ENCODE data around the gene A4GALT.
"Not testable (repeated sequence)": the region's sequence is repeated elsewhere in the genome, so short reads cannot be mapped to it uniquely, and the experiment has no call there.

The A4GALT gene

GRCh38 chr22:42720263-42721044 is at the start of gene A4GALT:
TSS of gene A4GALT (minus strand) at chr22:42720870. CDS start at chr22:42693951, 26,919 bp downstream.
- no peak for DNase-seq (ENCODE audit: low spot score)

- DNase-seq (ENCODE audit: low spot score) = no peak
Observed at GRCh38 chr22:42770448-42770726, 49.7 kb upstream of the A4GALT start.

GRCh38 chr22:42769574-42770447 is 49.1 kb upstream of the A4GALT start:
- DNase-seq (ENCODE audit: low spot score) = no peak

GRCh38 chr22:42769238-42769573 is 48.5 kb upstream of the A4GALT start:
- no peak for DNase-seq (ENCODE audit: low spot score)

GRCh38 chr22:42768385-42769035 is 47.8 kb upstream of the A4GALT start:
- DNase-seq (ENCODE audit: low spot score) = no peak

- no peak for DNase-seq (ENCODE audit: low spot score)
Observed at GRCh38 chr22:42766860-42767259, 46.2 kb upstream of the A4GALT start.

- no peak for DNase-seq (ENCODE audit: low spot score)
Observed at GRCh38 chr22:42764895-42765363, 44.3 kb upstream of the A4GALT start.

- DNase-seq (ENCODE audit: low spot score) = no peak
Observed at GRCh38 chr22:42763965-42764480, 43.4 kb upstream of the A4GALT start.

- no peak for DNase-seq (ENCODE audit: low spot score)
Observed at GRCh38 chr22:42760806-42761565, 40.3 kb upstream of the A4GALT start.

- no peak for DNase-seq (ENCODE audit: low spot score)
Observed at GRCh38 chr22:42758931-42759629, 38.4 kb upstream of the A4GALT start.

- not testable (repeated sequence) for DNase-seq (ENCODE audit: low spot score)
Observed at GRCh38 chr22:42755553-42755952, 34.9 kb upstream of the A4GALT start.

- DNase-seq (ENCODE audit: low spot score) = not testable (repeated sequence)
Observed at GRCh38 chr22:42755121-42755520, 34.5 kb upstream of the A4GALT start.

GRCh38 chr22:42754658-42755057 is 34.0 kb upstream of the A4GALT start:
- no peak for DNase-seq (ENCODE audit: low spot score)

- DNase-seq (ENCODE audit: low spot score) = no peak
Observed at GRCh38 chr22:42752912-42753311, 32.2 kb upstream of the A4GALT start.

GRCh38 chr22:42752230-42752746 is 31.6 kb upstream of the A4GALT start:
- no peak for DNase-seq (ENCODE audit: low spot score)

- DNase-seq (ENCODE audit: low spot score) = not testable (repeated sequence)
Observed at GRCh38 chr22:42750421-42750820, 29.8 kb upstream of the A4GALT start.

GRCh38 chr22:42747701-42748513 is 27.2 kb upstream of the A4GALT start:
- DNase-seq (ENCODE audit: low spot score) = no peak

- no peak for DNase-seq (ENCODE audit: low spot score)
Observed at GRCh38 chr22:42745118-42745517, 24.4 kb upstream of the A4GALT start.

- no peak for DNase-seq (ENCODE audit: low spot score)
Observed at GRCh38 chr22:42743501-42743991, 22.9 kb upstream of the A4GALT start.

GRCh38 chr22:42742940-42743339 is 22.3 kb upstream of the A4GALT start:
- DNase-seq (ENCODE audit: low spot score) = no peak
